ENCODE measurements around the gene TTK. TPM values are rescaled to one million over a fixed set of nuclear protein-coding genes. Genes with fewer than 3 reads are reported as not detected.

The TTK gene
- total RNA-seq, 1 experiment from 2014 or later, result 46.3 TPM

DNA sequence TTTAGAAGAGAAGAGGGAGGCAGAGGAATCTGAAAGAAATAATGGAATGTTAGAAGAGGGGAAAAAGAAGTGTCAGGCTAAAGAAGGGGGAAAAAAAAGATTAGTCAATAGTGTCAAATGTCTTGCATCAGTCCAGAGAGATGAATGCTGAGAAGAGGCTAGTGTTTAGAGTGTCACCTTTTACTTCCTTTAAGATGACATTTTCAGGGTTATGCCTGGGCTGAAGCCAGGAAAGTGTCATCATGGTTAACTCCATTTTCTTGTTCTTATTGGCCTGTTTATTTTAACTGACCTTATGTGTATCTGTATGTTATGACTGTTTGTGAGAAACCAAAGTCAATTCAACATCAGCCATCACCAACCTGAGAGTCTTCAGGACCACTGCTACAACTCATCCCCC lies 87.1 kb downstream of the TTK start:
- ChIA-PET CTCF (interaction anchor here (2.7 kb wide), 1 partner anchor 143 kb away, joined by 10 read pairs; no protein-coding TSS in a partner anchor), RAD21 (ENCODE audit: low non-redundant PET in 1 of 2, low total read pairs in 2 of 2, uncharacterized antibody in 2 of 2, unreplicated experiment in 2 of 2) (no interaction called here), POLR2A (no interaction called here)
- intact Hi-C loops (cut with micrococcal nuclease), result loop anchor here (5.0 kb wide), 1 partner anchor 314 kb away; no protein-coding TSS in a partner anchor
- Histone ChIP-seq H3K9me3 (ENCODE audit: control insufficient read depth in 1 of 2, insufficient read depth in 1 of 2, low read depth in 1 of 2, low read length in 2 of 2) (no peaks in the 10 kb centered on the region), H3K79me2 (ENCODE audit: insufficient read depth, low read length) (no peaks in the 10 kb centered on the region), H3K4me1 (ENCODE audit: control insufficient read depth in 1 of 2, insufficient read depth in 2 of 2, low read length in 2 of 2) (no peaks in the 10 kb centered on the region), H3K9ac (ENCODE audit: low read length) (no peak overlapping the region), H3K27me3 (ENCODE audit: insufficient read depth, low read length) (no peaks in the 10 kb centered on the region), H2AFZ (ENCODE audit: low read depth, low read length, poor library complexity, severe bottlenecking) (no peak overlapping the region), H3K9me2 (ENCODE audit: insufficient read depth) (no peaks in the 10 kb centered on the region), H3K36me3 (ENCODE audit: control insufficient read depth in 1 of 2, insufficient read depth in 2 of 2, low read length in 2 of 2) (no peaks in the 10 kb centered on the region), H3K4me2 (ENCODE audit: low read length) (no peak overlapping the region), H4K20me1 (ENCODE audit: insufficient read depth) (no peaks in the 10 kb centered on the region), H3K4me3 (replicated peaks in 1 of 2; ENCODE audit: low read depth in 1 of 2, low read length in 2 of 2) (no peak overlapping the region), H3K27ac (ENCODE audit: low read depth, low read length) (no peak overlapping the region)
- ATAC-seq (no peak), DNase-seq (ENCODE audit: low read depth, low spot score) (no peak)
- no peak for TF ChIP-seq CBX3 (IDR thresholded peaks at IDR 0.05; ENCODE audit: low read depth)
- no peak for TF ChIP-seq POLR2A (IDR thresholded peaks at IDR 0.05; ENCODE audit: borderline replicate concordance, extremely low read depth, insufficient read depth, insufficient read length)
- TF ChIP-seq SIN3A (IDR thresholded peaks at IDR 0.05; ENCODE audit: low read depth), result no peak
- no peak for TF ChIP-seq EZH2phosphoT487 (IDR thresholded peaks at IDR 0.05; ENCODE audit: borderline replicate concordance)
- TF ChIP-seq REST (IDR thresholded peaks at IDR 0.05; ENCODE audit: low read depth), result no peak
- TF ChIP-seq JUND (IDR thresholded peaks at IDR 0.05), result no peak
- TF ChIP-seq ZBTB33 (IDR thresholded peaks at IDR 0.05; ENCODE audit: extremely low read depth, insufficient replicate concordance, low read length), result no peak
- TF ChIP-seq ATF3 (IDR thresholded peaks at IDR 0.05), result no peak
- TF ChIP-seq, protein P1, sequence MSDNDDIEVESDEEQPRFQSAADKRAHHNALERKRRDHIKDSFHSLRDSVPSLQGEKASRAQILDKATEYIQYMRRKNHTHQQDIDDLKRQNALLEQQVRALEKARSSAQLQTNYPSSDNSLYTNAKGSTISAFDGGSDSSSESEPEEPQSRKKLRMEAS (IDR thresholded peaks at IDR 0.05), result no peak
- TF ChIP-seq ZFX (IDR thresholded peaks at IDR 0.05), result no peak
- no peak for TF ChIP-seq SP1 (IDR thresholded peaks at IDR 0.05; ENCODE audit: low read depth)
- TF ChIP-seq SRF (IDR thresholded peaks at IDR 0.05; ENCODE audit: low read depth), result no peak
- TF ChIP-seq RAD21 (IDR thresholded peaks at IDR 0.05; ENCODE audit: low read depth), result no peak
- BruUV-seq (replicated peaks), result no TSS peak

Other genes with a start within 250 kb of the TTK start
- gene ELOVL4, start 57.1 kb upstream of the TTK start, total RNA-seq (2021; ENCODE audit: unreplicated experiment), result not detected
- 11.2 TPM for gene BCKDHB, start 102.0 kb downstream of the TTK start, total RNA-seq (2021; ENCODE audit: unreplicated experiment)